Measurements from ENCODE around the gene METTL25B. TPM values are rescaled to one million over a fixed set of nuclear protein-coding genes. Genes with fewer than 3 reads are reported as not detected.
A peak's percentile ranks its signal among the peaks of the same experiment; 100 is the strongest.

Gene METTL25B
- total and polyA plus RNA-seq, 2 of the 13 experiments (the other 11 are each of a cell fraction or from before 2014, with no cell fraction given): 11.9 to 24.0 TPM

- TF ChIP-seq ZNF280D (CRISPR knock-in tag; IDR thresholded peaks at IDR 0.05) (0 out of 2 replicates have a peak, but pooled peaks have one; percentile 39), ZNF883 (CRISPR knock-in tag; IDR thresholded peaks at IDR 0.05; ENCODE audit: not compliant biosample characterization) (no peak), SP5 (CRISPR knock-in tag; IDR thresholded peaks at IDR 0.05; ENCODE audit: borderline replicate concordance, low read depth) (peak; percentile 82), FOXP1 (IDR thresholded peaks at IDR 0.05) (no peak), FOXP1 (CRISPR knock-in tag; IDR thresholded peaks at IDR 0.05) (no peak), ZNF768 (CRISPR knock-in tag; IDR thresholded peaks at IDR 0.05) (peak; percentile 57; the same call in 1 of the 2 replicates), ZSCAN12 (CRISPR knock-in tag; IDR thresholded peaks at IDR 0.05) (no peak), BRD4 (CRISPR knock-in tag; IDR thresholded peaks at IDR 0.05) (peak; percentile 44; the same call in 1 of the 2 replicates), ZNF317 (CRISPR knock-in tag; IDR thresholded peaks at IDR 0.05) (no peak), HNRNPH1 (optimal IDR thresholded peaks at IDR 0.05; ENCODE audit: low read depth, low read length) (no peak), ZNF496 (CRISPR knock-in tag; IDR thresholded peaks at IDR 0.05; ENCODE audit: insufficient replicate concordance) (no peak), TBX2 (CRISPR knock-in tag; IDR thresholded peaks at IDR 0.05; ENCODE audit: borderline replicate concordance) (peak; percentile 78), HNRNPK (IDR thresholded peaks at IDR 0.05; ENCODE audit: low read depth, low read length, poor library complexity, severe bottlenecking) (no peak), NBN (conservative IDR thresholded peaks at IDR 0.05) (no peak), RFX3 (CRISPR knock-in tag; IDR thresholded peaks at IDR 0.05) (no peak), ZNF292 (CRISPR knock-in tag; IDR thresholded peaks at IDR 0.05; ENCODE audit: borderline replicate concordance, low read depth) (peak; percentile 36; the same call in 1 of the 2 replicates), SP1 (IDR thresholded peaks at IDR 0.05) (no peak), SP1 (CRISPR knock-in tag; IDR thresholded peaks at IDR 0.05) (peak; percentile 87), E2F5 (CRISPR knock-in tag; conservative IDR thresholded peaks at IDR 0.05) (no peak), MBD4 (IDR thresholded peaks at IDR 0.05; ENCODE audit: borderline replicate concordance, low read length) (no peak), SMYD3 (CRISPR knock-in tag; IDR thresholded peaks at IDR 0.05) (no peak), ZSCAN20 (CRISPR knock-in tag; IDR thresholded peaks at IDR 0.05; ENCODE audit: borderline replicate concordance) (no peak), ZBTB38 (CRISPR knock-in tag; IDR thresholded peaks at IDR 0.05) (peak; percentile 9), ZSCAN25 (CRISPR knock-in tag; IDR thresholded peaks at IDR 0.05) (no peak), ZNF660 (CRISPR knock-in tag; IDR thresholded peaks at IDR 0.05; ENCODE audit: borderline replicate concordance, low read depth) (no peak)
Observed at GRCh38 chr1:156728599-156729462, 562 bp downstream of the METTL25B start, which contains the start of gene ISG20L2 (continued).

Data from HepG2 (cell line).